IPS-20b (cell line): Measurements from ENCODE around the gene STARD13.

ENCODE experiments used
- H3K27ac ChIP-seq: one replicate; pipeline ENCODE4 v1.5.1; 2013; ENCODE audit warnings: low read length
- H3K27me3 ChIP-seq: 2 replicates; pipeline ENCODE4 v1.6.1; 2013; ENCODE audit warnings: mild to moderate bottlenecking, low read length, inconsistent platforms; ENCODE audit not compliant: insufficient read depth
- H3K36me3 ChIP-seq: 2 replicates; pipeline ENCODE4 v1.6.1; 2013; ENCODE audit warnings: low read depth, mild to moderate bottlenecking, inconsistent platforms, low read length, moderate library complexity; ENCODE audit not compliant: insufficient read depth
- H3K4me1 ChIP-seq: 2 replicates; pipeline ENCODE4 v1.6.1; 2013; ENCODE audit warnings: mild to moderate bottlenecking, control low read depth, inconsistent platforms, low read length, moderate library complexity; ENCODE audit not compliant: insufficient read depth
- H3K4me3 ChIP-seq: 2 replicates; pipeline ENCODE4 v1.5.1; 2013; ENCODE audit warnings: mild to moderate bottlenecking, low read length, inconsistent platforms
- H3K9ac ChIP-seq: 2 replicates; pipeline ENCODE4 v1.6.1; 2013; ENCODE audit warnings: low read depth, mild to moderate bottlenecking, inconsistent platforms, low read length, moderate library complexity
- H3K9me3 ChIP-seq: 2 replicates; pipeline ENCODE4 v1.6.1; 2013; ENCODE audit warnings: mild to moderate bottlenecking, low read depth, low read length, inconsistent platforms; ENCODE audit not compliant: insufficient read depth

STARD13 gene

GRCh38 chr13:33285420-33286124 is at the start of gene STARD13:
TSS of gene STARD13 (minus strand) at chr13:33285755. CDS start at chr13:33285638, 117 bp downstream.
- no peaks in the 10 kb centered on the region for H3K27me3 ChIP-seq
- peak within 1 kb of the TSS; percentile 44; the same call in 1 of the 2 replicates for H3K9ac ChIP-seq
- H3K4me1 ChIP-seq = peaks cover 11% of the 10 kb centered on the region; the same call in 1 of the 2 replicates

GRCh38 chr13:33334831-33335230 is 49.3 kb upstream of the STARD13 start:
- H3K27ac ChIP-seq = no peak overlapping the region
- H3K9me3 ChIP-seq = no peaks in the 10 kb centered on the region
- no peaks in the 10 kb centered on the region for H3K36me3 ChIP-seq
- H3K27me3 ChIP-seq = no peaks in the 10 kb centered on the region
- H3K4me1 ChIP-seq = peaks cover 7% of the 10 kb centered on the region; the same call in 1 of the 2 replicates
- no peak overlapping the region for H3K4me3 ChIP-seq
- no peak overlapping the region for H3K9ac ChIP-seq

More at GRCh38 chr13:33285420-33286124, at the start of gene STARD13:
- Histone ChIP-seq H3K36me3 (no peaks in the 10 kb centered on the region), H3K9me3 (no peaks in the 10 kb centered on the region), H3K27ac (peak within 1 kb of the TSS; percentile 46), H3K4me3 (peak within 1 kb of the TSS; percentile 68)

GRCh38 chr13:33331962-33332361 is 46.4 kb upstream of the STARD13 start:
- Histone ChIP-seq H3K4me1 (peaks cover 7% of the 10 kb centered on the region; the same call in 1 of the 2 replicates), H3K27me3 (no peaks in the 10 kb centered on the region), H3K4me3 (no peak overlapping the region), H3K27ac (no peak overlapping the region), H3K9ac (no peak overlapping the region), H3K9me3 (no peaks in the 10 kb centered on the region), H3K36me3 (no peaks in the 10 kb centered on the region)

GRCh38 chr13:33330483-33330882 is 44.9 kb upstream of the STARD13 start:
- Histone ChIP-seq H3K27me3 (no peaks in the 10 kb centered on the region), H3K4me1 (peaks cover 7% of the 10 kb centered on the region; the same call in 1 of the 2 replicates), H3K4me3 (no peak overlapping the region), H3K27ac (no peak overlapping the region), H3K36me3 (no peaks in the 10 kb centered on the region), H3K9ac (no peak overlapping the region), H3K9me3 (no peaks in the 10 kb centered on the region)

GRCh38 chr13:33328701-33329100 is 43.1 kb upstream of the STARD13 start:
- H3K4me1 ChIP-seq = peaks cover 7% of the 10 kb centered on the region; the same call in 1 of the 2 replicates
- no peaks in the 10 kb centered on the region for H3K9me3 ChIP-seq
- H3K4me3 ChIP-seq = no peak overlapping the region
- H3K36me3 ChIP-seq = no peaks in the 10 kb centered on the region
- H3K27me3 ChIP-seq = no peaks in the 10 kb centered on the region
- no peak overlapping the region for H3K9ac ChIP-seq
- no peak overlapping the region for H3K27ac ChIP-seq

GRCh38 chr13:33326723-33327122 is 41.2 kb upstream of the STARD13 start:
- Histone ChIP-seq H3K4me3 (no peak overlapping the region), H3K36me3 (no peaks in the 10 kb centered on the region), H3K27me3 (no peaks in the 10 kb centered on the region), H3K9ac (no peak overlapping the region), H3K27ac (no peak overlapping the region), H3K9me3 (no peaks in the 10 kb centered on the region), H3K4me1 (no peaks in the 10 kb centered on the region)

- Histone ChIP-seq H3K9me3 (no peaks in the 10 kb centered on the region), H3K36me3 (no peaks in the 10 kb centered on the region), H3K4me1 (no peaks in the 10 kb centered on the region), H3K27me3 (no peaks in the 10 kb centered on the region), H3K9ac (no peak overlapping the region), H3K4me3 (no peak overlapping the region), H3K27ac (no peak overlapping the region)
These were observed 40.7 kb upstream of the STARD13 start for GRCh38 chr13:33326246-33326645.

GRCh38 chr13:33323801-33324510 is 38.4 kb upstream of the STARD13 start:
- Histone ChIP-seq H3K4me3 (no peak overlapping the region), H3K9ac (no peak overlapping the region), H3K9me3 (no peaks in the 10 kb centered on the region), H3K36me3 (no peaks in the 10 kb centered on the region), H3K27ac (no peak overlapping the region), H3K27me3 (no peaks in the 10 kb centered on the region), H3K4me1 (no peaks in the 10 kb centered on the region)

GRCh38 chr13:33322965-33323668 is 37.6 kb upstream of the STARD13 start:
- Histone ChIP-seq H3K4me1 (no peaks in the 10 kb centered on the region), H3K4me3 (no peak overlapping the region), H3K36me3 (no peaks in the 10 kb centered on the region), H3K9ac (no peak overlapping the region), H3K9me3 (no peaks in the 10 kb centered on the region), H3K27me3 (no peaks in the 10 kb centered on the region), H3K27ac (no peak overlapping the region)

- no peaks in the 10 kb centered on the region for H3K36me3 ChIP-seq
- H3K27ac ChIP-seq = no peak overlapping the region
- no peak overlapping the region for H3K4me3 ChIP-seq
- no peaks in the 10 kb centered on the region for H3K9me3 ChIP-seq
- no peaks in the 10 kb centered on the region for H3K27me3 ChIP-seq
- no peaks in the 10 kb centered on the region for H3K4me1 ChIP-seq
- no peak overlapping the region for H3K9ac ChIP-seq
These were observed 36.9 kb upstream of the STARD13 start for GRCh38 chr13:33322543-33322809.

GRCh38 chr13:33321686-33322542 is 36.4 kb upstream of the STARD13 start:
- Histone ChIP-seq H3K4me3 (no peak overlapping the region), H3K27ac (no peak overlapping the region), H3K4me1 (no peaks in the 10 kb centered on the region), H3K9ac (no peak overlapping the region), H3K36me3 (no peaks in the 10 kb centered on the region), H3K27me3 (no peaks in the 10 kb centered on the region), H3K9me3 (no peaks in the 10 kb centered on the region)
